BLaER1 treated with 17β-estradiol and CSF1 and Interleukin-3, amounts not matched to agents 10 nM and 100 nM (cell line): ENCODE results near the gene KIAA0586.
"Not testable (repeated sequence)": the region's sequence is repeated elsewhere in the genome, so short reads cannot be mapped to it uniquely, and the experiment has no call there.

Experiments used
- H3K27ac ChIP-seq, 11 experiments: shearing (Covaris generic); formaldehyde crosslinking; 2 replicates each; pipeline ENCODE4 v1.8.1; 2022
- H3K27me3 ChIP-seq, 11 experiments: shearing (Covaris generic); formaldehyde crosslinking; 2 replicates each; pipeline ENCODE4 v1.8.1; 2022
- H3K36me3 ChIP-seq, 11 experiments: shearing (Covaris generic); formaldehyde crosslinking; 2 replicates each; pipeline ENCODE4 v1.8.1; 2022
- H3K4me1 ChIP-seq, 10 experiments: shearing (Covaris generic); formaldehyde crosslinking; 2 replicates each; pipeline ENCODE4 v1.8.1; 2022
- H3K4me2 ChIP-seq, 11 experiments: shearing (Covaris generic); formaldehyde crosslinking; 2 replicates each; pipeline ENCODE4 v1.8.1; 2022
- H3K4me3 ChIP-seq, 10 experiments: shearing (Covaris generic); formaldehyde crosslinking; 2 replicates each; pipeline ENCODE4 v1.8.1; 2022
- H3K9ac ChIP-seq, 11 experiments: shearing (Covaris generic); formaldehyde crosslinking; 2 replicates each; pipeline ENCODE4 v1.8.1; 2022
- H3K9me3 ChIP-seq, 11 experiments: shearing (Covaris generic); formaldehyde crosslinking; replicated peaks in 1 of 11; 2 replicates each; pipeline ENCODE4 v1.8.1; 2022
- H4K20me1 ChIP-seq, 11 experiments: shearing (Covaris generic); formaldehyde crosslinking; 2 replicates each; pipeline ENCODE4 v1.8.1; 2022
- Cebpa-rat ChIP-seq, 11 experiments: shearing (Covaris generic); IDR thresholded peaks; 2 replicates each; pipeline ENCODE4 v1.8.1; 2022

KIAA0586 gene

GRCh38 chr14:58517592-58517991 lies 90.1 kb downstream of the KIAA0586 start:
- H3K27ac ChIP-seq: no peak overlapping the region
- H3K4me3 ChIP-seq: no peak overlapping the region
- H3K27me3 ChIP-seq: no peaks in the 10 kb centered on the region
- H3K9ac ChIP-seq: no peak overlapping the region
- H3K4me1 ChIP-seq: no peaks in the 10 kb centered on the region
- H4K20me1 ChIP-seq: no peaks in the 10 kb centered on the region
- H3K4me2 ChIP-seq: no peak overlapping the region
- no peak for TF ChIP-seq Cebpa-rat (IDR thresholded peaks at IDR 0.05)
- peaks cover 0 to 9% (median 7%) of the 10 kb centered on the region in 11 experiments; a peak in 10 of 22 replicates for H3K9me3 ChIP-seq
- peaks cover 31 to 82% (median 46%) of the 10 kb centered on the region in 11 experiments for H3K36me3 ChIP-seq

- peaks cover 24 to 45% (median 31%) of the 10 kb centered on the region in 11 experiments; a peak in 21 of 22 replicates for H3K9me3 ChIP-seq
- not testable (repeated sequence) for H3K9ac ChIP-seq, H4K20me1 ChIP-seq, H3K4me1 ChIP-seq, H3K27ac ChIP-seq, H3K4me2 ChIP-seq, H3K27me3 ChIP-seq, H3K4me3 ChIP-seq
- H3K36me3 ChIP-seq: peaks cover 23 to 58% (median 37%) of the 10 kb centered on the region in 11 experiments
Measured at GRCh38 chr14:58525691-58526090, 98.2 kb downstream of the KIAA0586 start.

- Histone ChIP-seq H3K27ac (peak overlapping the region in 3 of 11 experiments; percentile 7 to 19 (median 7); a peak in 1 of 22 replicates), H3K9me3 (peaks cover 0 to 15% (median 11%) of the 10 kb centered on the region in 11 experiments; a peak in 11 of 22 replicates), H3K9ac (no peak overlapping the region), H3K4me2 (peak overlapping the region in 10 of 11 experiments; percentile 1 to 52 (median 17); a peak in 12 of 22 replicates), H3K27me3 (no peaks in the 10 kb centered on the region), H3K36me3 (no peaks in the 10 kb centered on the region; a peak in 1 of 22 replicates), H3K4me3 (no peak overlapping the region), H4K20me1 (no peaks in the 10 kb centered on the region), H3K4me1 (peaks cover 0 to 17% (median 13%) of the 10 kb centered on the region in 10 experiments; a peak in 17 of 20 replicates)
- TF ChIP-seq Cebpa-rat (IDR thresholded peaks at IDR 0.05): no peak
Measured at GRCh38 chr14:58533446-58533845, 105.9 kb downstream of the KIAA0586 start.

- no peak overlapping the region for H3K4me3 ChIP-seq
- H3K27me3 ChIP-seq: no peaks in the 10 kb centered on the region
- no peak for TF ChIP-seq Cebpa-rat (IDR thresholded peaks at IDR 0.05)
- H3K27ac ChIP-seq: no peak overlapping the region
- H3K4me1 ChIP-seq: peaks cover 0 to 17% (median 13%) of the 10 kb centered on the region in 10 experiments; a peak in 17 of 20 replicates
- H3K9me3 ChIP-seq: peaks cover 0 to 7% (median 4%) of the 10 kb centered on the region in 11 experiments; a peak in 5 of 22 replicates
- H3K4me2 ChIP-seq: no peak overlapping the region
- H3K36me3 ChIP-seq: no peaks in the 10 kb centered on the region; a peak in 1 of 22 replicates
- no peaks in the 10 kb centered on the region for H4K20me1 ChIP-seq
- no peak overlapping the region for H3K9ac ChIP-seq
Measured at GRCh38 chr14:58535044-58535443, 107.5 kb downstream of the KIAA0586 start.

DNA sequence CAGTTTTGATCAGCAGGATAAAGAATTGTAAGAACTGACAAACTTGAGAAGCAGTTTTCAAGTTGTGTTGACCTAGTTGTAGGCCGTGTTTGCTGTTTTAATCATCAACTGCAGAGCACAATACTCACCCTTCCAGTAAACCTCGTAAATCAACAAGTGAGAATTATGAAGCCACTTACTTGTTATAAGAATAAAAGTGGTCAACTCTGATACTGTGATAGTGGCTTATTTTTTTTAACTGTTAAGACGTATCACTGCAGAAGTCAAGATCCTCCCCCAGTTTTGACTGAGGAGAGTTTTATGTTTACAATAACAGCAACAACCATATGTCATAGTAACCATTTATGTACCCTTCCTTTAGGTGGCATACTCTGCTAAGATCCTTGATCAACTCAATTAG lies 109.5 kb downstream of the KIAA0586 start:
- Histone ChIP-seq H4K20me1 (no peaks in the 10 kb centered on the region), H3K9me3 (peaks cover 0 to 6% (median 4%) of the 10 kb centered on the region in 11 experiments; a peak in 5 of 22 replicates), H3K4me3 (no peak overlapping the region), H3K27ac (no peak overlapping the region), H3K4me2 (no peak overlapping the region), H3K36me3 (no peaks in the 10 kb centered on the region; a peak in 1 of 22 replicates), H3K9ac (no peak overlapping the region), H3K4me1 (peaks cover 0 to 17% (median 13%) of the 10 kb centered on the region in 10 experiments; a peak in 17 of 20 replicates), H3K27me3 (no peaks in the 10 kb centered on the region)
- no peak for TF ChIP-seq Cebpa-rat (IDR thresholded peaks at IDR 0.05)

DNA sequence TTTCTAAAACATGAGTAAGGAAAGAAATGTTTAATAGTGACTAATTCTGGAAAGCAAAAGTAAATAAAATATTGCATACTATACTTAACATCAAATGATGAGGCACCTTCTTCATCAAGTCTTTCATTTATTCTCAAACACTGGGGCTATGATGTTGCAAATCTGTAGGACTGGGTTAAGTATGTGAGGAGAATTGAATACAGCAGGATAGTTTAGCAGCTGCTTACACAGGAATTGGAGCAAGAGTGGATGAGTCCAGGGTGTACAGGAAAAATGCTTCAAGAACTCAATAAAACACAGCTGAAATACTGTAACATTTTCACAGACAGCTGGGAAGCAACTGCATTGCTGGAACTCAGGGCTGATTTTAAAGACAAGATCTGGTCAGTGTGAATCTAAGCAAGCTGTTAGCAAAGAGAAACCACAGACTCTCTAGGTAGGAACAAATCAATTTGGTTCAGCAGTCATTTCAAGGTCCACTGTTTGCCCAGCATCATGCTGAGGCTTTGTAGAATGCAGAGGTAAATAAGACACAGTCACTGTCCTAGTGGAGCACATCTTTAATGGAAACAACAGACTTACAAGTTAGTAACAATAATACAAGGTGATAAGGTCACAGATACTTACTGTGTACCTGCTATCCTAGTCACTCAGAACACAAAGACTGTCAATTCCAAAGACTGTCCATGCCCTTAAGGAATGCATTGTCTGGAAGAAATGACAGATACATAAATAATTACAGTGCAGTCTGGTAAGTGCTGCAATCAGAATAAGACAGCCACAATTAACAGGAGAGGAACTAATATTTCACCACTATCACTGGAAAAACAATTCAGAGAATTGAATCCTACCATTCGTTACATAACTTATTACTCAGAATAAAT lies 113.5 kb downstream of the KIAA0586 start:
- H3K9ac ChIP-seq: no peak overlapping the region
- no peak overlapping the region for H3K4me2 ChIP-seq
- H3K36me3 ChIP-seq: peaks cover 0 to 14% (median 9%) of the 10 kb centered on the region in 11 experiments; a peak in 5 of 22 replicates
- peaks cover 0 to 14% (median 7%) of the 10 kb centered on the region in 11 experiments; a peak in 9 of 22 replicates for H3K9me3 ChIP-seq
- H3K27ac ChIP-seq: no peak overlapping the region
- H3K4me3 ChIP-seq: no peak overlapping the region
- H4K20me1 ChIP-seq: no peaks in the 10 kb centered on the region
- H3K27me3 ChIP-seq: no peaks in the 10 kb centered on the region
- TF ChIP-seq Cebpa-rat (IDR thresholded peaks at IDR 0.05): no peak
- H3K4me1 ChIP-seq: no peaks in the 10 kb centered on the region

GRCh38 chr14:58541633-58542022 lies 114.1 kb downstream of the KIAA0586 start:
- Histone ChIP-seq H3K27ac (no peak overlapping the region), H3K9me3 (peaks cover 0 to 9% (median 4%) of the 10 kb centered on the region in 11 experiments; a peak in 6 of 22 replicates), H3K4me3 (no peak overlapping the region), H3K36me3 (peaks cover 0 to 14% (median 9%) of the 10 kb centered on the region in 11 experiments; a peak in 5 of 22 replicates), H3K4me1 (no peaks in the 10 kb centered on the region), H3K4me2 (no peak overlapping the region), H3K9ac (no peak overlapping the region), H3K27me3 (no peaks in the 10 kb centered on the region), H4K20me1 (no peaks in the 10 kb centered on the region)
- no peak for TF ChIP-seq Cebpa-rat (IDR thresholded peaks at IDR 0.05)

GRCh38 chr14:58543253-58543652 lies 115.7 kb downstream of the KIAA0586 start:
- no peak overlapping the region for H3K4me2 ChIP-seq
- no peak for TF ChIP-seq Cebpa-rat (IDR thresholded peaks at IDR 0.05)
- no peak overlapping the region for H3K27ac ChIP-seq
- no peaks in the 10 kb centered on the region for H4K20me1 ChIP-seq
- peaks cover 0 to 17% (median 9%) of the 10 kb centered on the region in 11 experiments; a peak in 5 of 22 replicates for H3K36me3 ChIP-seq
- peaks cover 0 to 9% (median 4%) of the 10 kb centered on the region in 11 experiments; a peak in 6 of 22 replicates for H3K9me3 ChIP-seq
- no peak overlapping the region for H3K4me3 ChIP-seq
- no peak overlapping the region for H3K9ac ChIP-seq
- H3K4me1 ChIP-seq: no peaks in the 10 kb centered on the region
- H3K27me3 ChIP-seq: no peaks in the 10 kb centered on the region

GRCh38 chr14:58547649-58548048 lies 120.1 kb downstream of the KIAA0586 start:
- no peak for TF ChIP-seq Cebpa-rat (IDR thresholded peaks at IDR 0.05)
- H3K4me2 ChIP-seq: no peak overlapping the region
- no peak overlapping the region for H3K9ac ChIP-seq
- no peaks in the 10 kb centered on the region for H3K27me3 ChIP-seq
- H3K36me3 ChIP-seq: peaks cover 0 to 17% (median 9%) of the 10 kb centered on the region in 11 experiments; a peak in 6 of 22 replicates
- peaks cover 0 to 9% (median 4%) of the 10 kb centered on the region in 11 experiments; a peak in 6 of 22 replicates for H3K9me3 ChIP-seq
- H3K4me1 ChIP-seq: no peaks in the 10 kb centered on the region
- no peaks in the 10 kb centered on the region for H4K20me1 ChIP-seq
- no peak overlapping the region for H3K4me3 ChIP-seq
- no peak overlapping the region for H3K27ac ChIP-seq
